NT2/D1 (cell line): Measurements from ENCODE around the gene STAG1.

Source experiments
- DNase-seq: peaks from one replicate; pipeline ENCODE4 v3.0.0-alpha.2; 2011; ENCODE audit warnings: low read depth, low spot score
- H3K27me3 ChIP-seq: 2 replicates; pipeline ENCODE4 v1.6.0; 2011; ENCODE audit warnings: mild to moderate bottlenecking; ENCODE audit not compliant: insufficient read length, insufficient read depth
- H3K36me3 ChIP-seq: 2 replicates; pipeline ENCODE4 v1.6.1; 2011; ENCODE audit warnings: mild to moderate bottlenecking, low read length, mixed read lengths; ENCODE audit not compliant: insufficient read depth, insufficient read length
- H3K4me1 ChIP-seq: 2 replicates; pipeline ENCODE4 v1.5.1; 2011; ENCODE audit not compliant: insufficient read depth, insufficient read length
- H3K4me3 ChIP-seq: 2 replicates; pipeline ENCODE4 v1.5.1; 2011; ENCODE audit warnings: low read depth; ENCODE audit not compliant: insufficient read length
- H3K9ac ChIP-seq: 2 replicates; pipeline ENCODE4 v1.6.0; 2011; ENCODE audit warnings: low read depth; ENCODE audit not compliant: insufficient read length
- H3K9me3 ChIP-seq: 2 replicates; pipeline ENCODE4 v1.5.1; 2011; ENCODE audit warnings: mild to moderate bottlenecking, low read length; ENCODE audit not compliant: insufficient read depth
- SUZ12 ChIP-seq: IDR thresholded peaks from 2 replicates; pipeline ENCODE4 v1.6.1; 2011; ENCODE audit not compliant: insufficient read length, insufficient read depth; ENCODE audit errors: extremely low read depth
- YY1 ChIP-seq: IDR thresholded peaks from 2 replicates; pipeline ENCODE4 v1.6.1; 2011; ENCODE audit not compliant: insufficient read length, insufficient read depth
- ZNF274 ChIP-seq: IDR thresholded peaks from 2 replicates; pipeline ENCODE4 v1.6.1; 2011; ENCODE audit warnings: mild to moderate bottlenecking, low read depth, low read length

Gene STAG1

DNA sequence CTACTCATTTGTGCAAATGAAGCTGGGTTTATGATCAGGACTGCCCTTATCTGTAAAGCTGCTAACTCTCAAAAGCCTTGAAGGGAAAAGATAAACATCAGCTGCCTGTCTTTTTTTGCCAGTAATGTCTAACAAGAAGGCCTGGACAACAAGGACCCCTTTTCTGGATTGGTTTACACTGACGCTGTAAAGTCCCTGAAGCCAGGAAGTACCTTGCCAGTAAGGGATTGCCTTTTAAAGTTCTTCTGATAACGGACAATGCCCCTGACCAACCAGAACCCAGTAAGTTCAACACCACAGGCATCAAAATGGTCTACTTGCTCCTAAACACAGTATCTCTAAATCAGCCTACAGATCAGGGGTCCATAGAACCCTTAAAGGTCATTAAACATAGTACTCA, 324.0 kb downstream of the STAG1 start:
- Histone ChIP-seq H3K4me1 (no peaks in the 10 kb centered on the region), H3K4me3 (no peak overlapping the region), H3K9me3 (no peaks in the 10 kb centered on the region), H3K27me3 (no peaks in the 10 kb centered on the region), H3K36me3 (no peaks in the 10 kb centered on the region), H3K9ac (no peak overlapping the region)
- no peak for DNase-seq
- TF ChIP-seq YY1 (no peak), ZNF274 (no peak), SUZ12 (no peak)

DNA sequence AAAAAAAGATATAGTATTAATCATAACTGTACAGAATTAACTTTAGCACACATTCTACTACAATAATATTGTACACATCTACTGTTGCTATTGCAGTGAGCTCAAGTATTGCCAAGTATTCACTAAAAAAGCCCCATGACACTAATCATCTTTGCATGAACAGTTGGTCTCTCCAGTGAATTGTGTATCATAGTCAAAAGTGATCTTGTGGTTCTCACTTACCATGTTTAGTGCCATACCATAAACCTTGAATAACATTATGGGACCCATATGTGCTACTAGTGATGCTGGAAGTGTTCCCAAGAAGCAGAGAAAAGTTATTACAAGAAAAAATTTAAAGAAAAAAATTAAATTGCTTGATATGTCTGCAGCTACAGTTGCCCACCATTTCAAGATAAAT, 324.9 kb downstream of the STAG1 start:
- no peak for TF ChIP-seq SUZ12
- TF ChIP-seq ZNF274: no peak
- no peak for TF ChIP-seq YY1
- DNase-seq: no peak
- Histone ChIP-seq H3K9ac (no peak overlapping the region), H3K9me3 (no peaks in the 10 kb centered on the region), H3K27me3 (no peaks in the 10 kb centered on the region), H3K4me1 (no peaks in the 10 kb centered on the region), H3K36me3 (no peaks in the 10 kb centered on the region), H3K4me3 (no peak overlapping the region)

DNA sequence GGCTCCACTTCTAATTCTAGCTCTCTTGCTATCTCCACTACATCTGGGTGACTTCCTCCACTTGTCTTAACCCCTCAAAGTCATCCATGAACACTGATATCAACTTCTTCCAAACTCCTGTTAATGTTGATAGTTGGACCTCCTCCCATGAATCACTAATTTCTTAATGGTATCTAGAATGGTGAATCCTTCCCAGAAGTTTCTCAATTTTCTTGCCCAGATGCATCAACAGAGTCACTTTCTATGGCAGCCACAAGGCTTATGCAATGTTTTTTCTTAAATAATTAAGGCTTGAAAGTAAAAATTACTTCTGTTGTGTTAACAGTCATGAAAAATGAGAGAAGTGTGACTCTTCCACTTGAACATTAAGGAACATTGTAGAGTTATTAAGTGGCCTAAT, 337.7 kb downstream of the STAG1 start:
- Histone ChIP-seq H3K27me3 (no peaks in the 10 kb centered on the region), H3K4me3 (no peak overlapping the region), H3K9ac (no peak overlapping the region), H3K9me3 (no peaks in the 10 kb centered on the region), H3K36me3 (no peaks in the 10 kb centered on the region), H3K4me1 (no peaks in the 10 kb centered on the region)
- TF ChIP-seq YY1 (no peak), ZNF274 (no peak), SUZ12 (no peak)
- no peak for DNase-seq

DNA sequence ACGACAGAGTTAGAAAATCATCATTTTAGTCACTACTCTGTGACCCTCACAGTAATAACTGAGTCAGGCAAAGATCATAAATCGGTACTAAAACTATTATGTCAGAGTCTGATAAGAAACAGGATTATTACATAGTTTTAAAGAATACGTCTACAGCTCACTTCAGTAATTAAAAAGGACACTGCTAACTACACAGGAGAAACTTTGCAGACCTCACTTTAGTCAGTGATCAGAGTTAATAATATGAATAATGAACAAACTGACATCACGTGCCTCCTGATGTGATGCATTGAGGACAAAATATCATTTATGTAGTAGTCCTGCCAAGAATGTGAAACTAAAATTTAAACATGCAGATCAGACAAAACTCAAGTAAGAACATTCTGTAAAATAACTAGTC, 339.9 kb downstream of the STAG1 start:
- no peaks in the 10 kb centered on the region for H3K36me3 ChIP-seq
- no peaks in the 10 kb centered on the region for H3K27me3 ChIP-seq
- no peak for DNase-seq
- no peaks in the 10 kb centered on the region for H3K9me3 ChIP-seq
- no peak for TF ChIP-seq ZNF274
- TF ChIP-seq SUZ12: no peak
- no peak for TF ChIP-seq YY1
- no peaks in the 10 kb centered on the region for H3K4me1 ChIP-seq
- no peak overlapping the region for H3K9ac ChIP-seq
- no peak overlapping the region for H3K4me3 ChIP-seq

DNA sequence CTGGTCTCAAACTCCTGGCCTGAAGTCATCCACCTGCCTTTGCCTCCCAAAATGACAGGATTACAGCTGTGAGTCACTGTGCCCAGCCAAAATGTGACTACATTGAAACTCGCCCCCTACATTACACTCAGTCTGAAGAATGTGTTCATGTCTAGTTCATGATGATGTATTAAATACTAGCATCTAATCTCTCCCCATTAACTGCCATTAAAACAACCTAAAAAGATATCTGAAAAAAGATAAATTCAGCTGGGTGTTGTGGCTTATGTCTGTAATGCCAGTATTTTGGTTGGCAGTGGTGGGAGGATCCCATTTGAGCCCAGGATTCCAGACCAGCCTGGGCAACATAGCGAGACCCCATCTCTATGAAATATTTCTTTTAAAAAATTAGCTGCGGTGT, 342.6 kb downstream of the STAG1 start:
- no peaks in the 10 kb centered on the region for H3K4me1 ChIP-seq
- TF ChIP-seq SUZ12 (no peak), YY1 (no peak), ZNF274 (no peak)
- no peak for DNase-seq
- H3K9me3 ChIP-seq: no peaks in the 10 kb centered on the region
- H3K4me3 ChIP-seq: no peak overlapping the region
- no peaks in the 10 kb centered on the region for H3K36me3 ChIP-seq
- no peak overlapping the region for H3K9ac ChIP-seq
- H3K27me3 ChIP-seq: no peaks in the 10 kb centered on the region

DNA sequence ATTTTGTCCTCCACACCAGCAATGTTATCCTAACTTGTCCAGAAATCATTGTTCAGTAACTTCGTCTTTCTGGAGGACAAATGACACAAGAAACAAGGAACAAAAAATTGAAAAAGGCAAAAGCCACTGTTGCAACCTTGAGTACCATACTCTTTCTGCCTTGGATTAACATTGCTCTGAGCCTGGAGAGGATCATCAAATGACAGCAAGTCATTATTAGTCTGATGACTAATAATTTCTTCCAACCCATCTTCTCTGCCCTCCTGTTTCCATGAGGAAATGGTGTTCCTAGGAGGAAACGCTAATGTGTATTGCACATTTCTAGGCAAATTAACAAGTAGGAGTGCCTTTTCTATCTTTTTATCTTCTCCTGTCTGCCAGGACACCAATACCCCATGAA, 348.1 kb downstream of the STAG1 start:
- H3K36me3 ChIP-seq: no peaks in the 10 kb centered on the region
- no peaks in the 10 kb centered on the region for H3K4me1 ChIP-seq
- H3K9me3 ChIP-seq: no peaks in the 10 kb centered on the region
- no peaks in the 10 kb centered on the region for H3K27me3 ChIP-seq
- no peak overlapping the region for H3K9ac ChIP-seq
- no peak overlapping the region for H3K4me3 ChIP-seq
- no peak for DNase-seq
- TF ChIP-seq SUZ12 (no peak), YY1 (no peak), ZNF274 (no peak)

DNA sequence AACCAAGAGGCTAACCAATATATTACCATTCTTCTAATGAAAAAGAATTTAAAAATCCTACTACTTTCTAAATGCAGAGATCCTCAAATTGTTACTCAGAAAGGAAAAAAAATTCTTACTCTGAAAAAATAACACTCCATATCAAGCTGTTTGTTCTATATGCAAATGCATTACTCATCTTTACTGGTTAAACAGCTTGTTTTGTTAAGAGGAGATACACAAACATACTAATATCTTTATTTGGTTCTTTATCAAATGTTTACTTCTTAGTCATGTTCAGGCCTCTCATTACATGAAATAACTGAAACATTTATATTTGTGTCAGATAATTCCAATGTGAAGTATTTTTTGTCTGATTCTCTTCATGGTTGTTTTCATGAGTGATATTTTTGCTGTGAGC, 355.3 kb downstream of the STAG1 start:
- no peaks in the 10 kb centered on the region for H3K36me3 ChIP-seq
- DNase-seq: no peak
- TF ChIP-seq ZNF274 (no peak), YY1 (no peak), SUZ12 (no peak)
- H3K4me1 ChIP-seq: no peaks in the 10 kb centered on the region
- no peak overlapping the region for H3K9ac ChIP-seq
- H3K27me3 ChIP-seq: no peaks in the 10 kb centered on the region
- no peaks in the 10 kb centered on the region for H3K9me3 ChIP-seq
- no peak overlapping the region for H3K4me3 ChIP-seq

DNA sequence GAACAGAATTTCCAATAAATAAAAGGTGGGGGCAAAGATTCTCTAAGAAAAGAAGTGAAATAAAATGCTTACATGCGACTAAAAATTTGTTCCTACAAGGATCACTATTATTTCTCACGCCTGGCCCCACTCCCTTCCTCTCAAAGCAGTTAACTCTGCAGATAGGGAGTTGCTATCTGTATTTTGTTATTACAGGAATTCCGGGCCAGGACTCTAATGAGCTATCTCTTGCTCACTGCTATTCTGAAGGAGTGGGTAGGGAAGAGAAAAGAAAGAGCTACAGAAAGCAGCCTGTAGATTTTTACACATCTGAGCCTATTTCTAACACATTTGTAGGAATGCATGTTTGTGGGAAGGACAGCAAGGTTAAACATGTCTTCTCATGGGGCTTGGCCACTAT, 361.6 kb downstream of the STAG1 start:
- Histone ChIP-seq H3K9me3 (no peaks in the 10 kb centered on the region), H3K36me3 (no peaks in the 10 kb centered on the region), H3K27me3 (no peaks in the 10 kb centered on the region), H3K4me1 (no peaks in the 10 kb centered on the region), H3K4me3 (no peak overlapping the region), H3K9ac (peak overlapping the region; percentile 38)
- no peak for DNase-seq
- no peak for TF ChIP-seq SUZ12
- no peak for TF ChIP-seq YY1
- no peak for TF ChIP-seq ZNF274
